H1 (cell line): ENCODE results near the gene ADK. TPM values are rescaled to one million over a fixed set of nuclear protein-coding genes. Genes with fewer than 3 reads are reported as not detected.

ENCODE experiments used
- CTCF ChIA-PET: fragments of 300-600 bp; sonication (Branson Sonifier 250); formaldehyde crosslinking; loops from one replicate; lab custom pipeline; 2021; ENCODE audit not compliant: partially characterized antibody; lab: Charles Lee
- POLR2A ChIA-PET: fragments of 300-600 bp; sonication (Branson Sonifier 250); formaldehyde crosslinking; loops from one replicate; lab custom pipeline; 2021; ENCODE audit warnings: inconsistent platforms; ENCODE audit not compliant: partially characterized antibody; lab: Charles Lee
- DNase-seq, 2 experiments: peaks; one replicate each; pipeline versions ENCODE4 v3.0.0 to v3.0.0-alpha.2; 2010 to 2022; ENCODE audit warnings: low spot score in 2 of 2, low read depth in 1 of 2, mixed read lengths in 1 of 2
- FAIRE-seq: peaks from 2 replicates; lab custom pipeline; 2011; peaks lifted over from hg19 to GRCh38; lab: Jason Lieb, UNC
- H2AFZ ChIP-seq: 2 replicates; pipeline ENCODE4 v1.8.1; 2012; ENCODE audit warnings: low read length, inconsistent platforms
- H2AK5ac ChIP-seq: 2 replicates; pipeline ENCODE4 v1.6.1; 2013; ENCODE audit warnings: low read depth, low read length
- H2BK120ac ChIP-seq: replicated peaks from 2 replicates; pipeline ENCODE3; 2013; ENCODE audit warnings: low read depth, low read length, inconsistent platforms
- H2BK12ac ChIP-seq: 2 replicates; pipeline ENCODE4 v1.6.1; 2013; ENCODE audit warnings: low read depth, low read length
- H2BK15ac ChIP-seq: 2 replicates; pipeline ENCODE4 v1.6.1; 2013; ENCODE audit warnings: low read length
- H2BK20ac ChIP-seq: 2 replicates; pipeline ENCODE4 v1.6.1; 2013; ENCODE audit warnings: low read length
- H2BK5ac ChIP-seq: 2 replicates; pipeline ENCODE4 v1.6.1; 2013; ENCODE audit warnings: low read depth, low read length
- H3K14ac ChIP-seq: 2 replicates; pipeline ENCODE4 v1.6.1; 2013; ENCODE audit warnings: inconsistent platforms; ENCODE audit not compliant: insufficient read length
- H3K18ac ChIP-seq: 2 replicates; pipeline ENCODE4 v1.6.1; 2013; ENCODE audit warnings: low read length; ENCODE audit errors: extremely low read depth
- H3K23ac ChIP-seq: 2 replicates; pipeline ENCODE4 v1.6.1; 2013; ENCODE audit warnings: inconsistent platforms; ENCODE audit not compliant: insufficient read length
- H3K23me2 ChIP-seq: 2 replicates; pipeline ENCODE4 v1.6.1; 2013; ENCODE audit warnings: low read depth, low read length
- H3K27ac ChIP-seq: 2 replicates; pipeline ENCODE4 v1.6.1; 2011; ENCODE audit warnings: low read depth, low read length, inconsistent platforms
- H3K27me3 ChIP-seq, 4 experiments: replicated peaks in 1 of 4; 1 replicate in 1 of 4; 2 replicates in 3 of 4; pipeline versions ENCODE4 v1.6.1 to v1.8.1; 2011 to 2013; ENCODE audit warnings: low read length in 3 of 4, mild to moderate bottlenecking in 3 of 4, inconsistent platforms in 2 of 4, mixed read lengths in 2 of 4, moderate library complexity in 1 of 4; ENCODE audit not compliant: control insufficient read depth in 3 of 4, insufficient read depth in 3 of 4; ENCODE audit errors: extremely low read depth in 1 of 4
- H3K36me3 ChIP-seq, 4 experiments: 2 replicates each; pipeline versions ENCODE4 v1.6.1 to v1.8.1; 2011 to 2013; ENCODE audit warnings: mild to moderate bottlenecking in 4 of 4, low read length in 3 of 4, moderate library complexity in 2 of 4, control low read depth in 1 of 4, inconsistent platforms in 1 of 4; ENCODE audit not compliant: insufficient read depth in 4 of 4, control insufficient read depth in 2 of 4
- H3K4ac ChIP-seq: replicated peaks from 2 replicates; pipeline ENCODE3; 2013; ENCODE audit warnings: low read length, low read depth, mixed read lengths, inconsistent platforms; ENCODE audit not compliant: insufficient read length
- H3K4me1 ChIP-seq, 4 experiments: replicated peaks in 1 of 4; 1 replicate in 1 of 4; 2 replicates in 3 of 4; pipeline versions ENCODE4 v1.6.1 to v1.8.1; 2011 to 2013; ENCODE audit warnings: low read length in 3 of 4, inconsistent platforms in 2 of 4, mixed read lengths in 1 of 4; ENCODE audit not compliant: insufficient read depth in 4 of 4, control insufficient read depth in 3 of 4
- H3K4me2 ChIP-seq, 2 experiments: 2 replicates each; pipeline versions ENCODE4 v1.6.1 to v1.8.1; 2011 to 2013; ENCODE audit warnings: low read depth in 2 of 2, low read length in 2 of 2, control low read depth in 1 of 2, inconsistent platforms in 1 of 2, mild to moderate bottlenecking in 1 of 2; ENCODE audit not compliant: insufficient read depth in 1 of 2
- H3K4me3 ChIP-seq, 4 experiments: fragments of 200-600, 300-600 bp in 1 of 4; sonication (generic), shearing (Covaris generic), sonication (Bioruptor Twin) in 1 of 4; 2 replicates each; pipeline versions ENCODE4 v1.5.1 to v1.8.1; 2011 to 2016; ENCODE audit warnings: low read length in 4 of 4, low read depth in 3 of 4, control low read depth in 2 of 4, inconsistent platforms in 2 of 4, mild to moderate bottlenecking in 2 of 4, mixed read lengths in 1 of 4, moderate library complexity in 1 of 4; ENCODE audit not compliant: insufficient read depth in 2 of 4; ENCODE audit errors: extremely low read depth in 1 of 4
- H3K56ac ChIP-seq: replicated peaks from 2 replicates; pipeline ENCODE3; 2013; ENCODE audit warnings: low read depth, mild to moderate bottlenecking, mixed read lengths, low read length, inconsistent platforms; ENCODE audit not compliant: insufficient read length
- H3K79me1 ChIP-seq: 2 replicates; pipeline ENCODE4 v1.6.1; 2013; ENCODE audit warnings: low read depth, low read length, control low read depth
- H3K79me2 ChIP-seq, 2 experiments: 2 replicates each; pipeline versions ENCODE4 v1.6.1 to v1.8.1; 2012 to 2013; ENCODE audit warnings: low read length in 2 of 2, mild to moderate bottlenecking in 2 of 2, inconsistent platforms in 1 of 2; ENCODE audit not compliant: insufficient read depth in 2 of 2, control insufficient read depth in 1 of 2
- H3K9ac ChIP-seq, 4 experiments: replicated peaks in 1 of 4; 1 replicate in 1 of 4; 2 replicates in 3 of 4; pipeline versions ENCODE4 v1.6.1 to v1.8.1; 2011 to 2013; ENCODE audit warnings: low read depth in 3 of 4, low read length in 3 of 4, control low read depth in 2 of 4, mild to moderate bottlenecking in 2 of 4, moderate library complexity in 2 of 4, inconsistent platforms in 1 of 4; ENCODE audit errors: extremely low read depth in 1 of 4
- H3K9me3 ChIP-seq, 2 experiments: 2 replicates each; pipeline versions ENCODE4 v1.6.1 to v1.8.1; 2012 to 2013; ENCODE audit warnings: mild to moderate bottlenecking in 2 of 2, moderate library complexity in 2 of 2, control low read depth in 1 of 2, inconsistent platforms in 1 of 2, low read depth in 1 of 2, low read length in 1 of 2, mixed read lengths in 1 of 2; ENCODE audit not compliant: insufficient read depth in 2 of 2
- H4K20me1 ChIP-seq, 2 experiments: replicated peaks in 1 of 2; 2 replicates each; pipeline versions ENCODE3 to v1.8.1; 2011 to 2013; ENCODE audit warnings: inconsistent platforms in 2 of 2, low read length in 2 of 2, mild to moderate bottlenecking in 1 of 2; ENCODE audit not compliant: insufficient read depth in 2 of 2, control insufficient read depth in 1 of 2
- H4K5ac ChIP-seq: 2 replicates; pipeline ENCODE4 v1.6.1; 2013; ENCODE audit warnings: low read length, low read depth, mixed read lengths, inconsistent platforms; ENCODE audit not compliant: insufficient read length
- H4K8ac ChIP-seq: 2 replicates; pipeline ENCODE4 v1.8.0; 2013; ENCODE audit warnings: mild to moderate bottlenecking, moderate library complexity, low read length, inconsistent platforms; ENCODE audit not compliant: insufficient read depth; ENCODE audit errors: extremely low read depth
- H4K91ac ChIP-seq: replicated peaks from 2 replicates; pipeline ENCODE3; 2013; ENCODE audit warnings: low read length, mixed read lengths, inconsistent platforms; ENCODE audit not compliant: insufficient read length
- JUND ChIP-seq: IDR thresholded peaks from 2 replicates; pipeline ENCODE4 v1.6.1; 2011; ENCODE audit warnings: mild to moderate bottlenecking, improper control_type of control experiment, low read length
- RBBP5 ChIP-seq: IDR thresholded peaks from 2 replicates; pipeline ENCODE4 v1.7.1; 2012; ENCODE audit warnings: low read depth, mild to moderate bottlenecking, inconsistent platforms, low read length, moderate library complexity, borderline replicate concordance
- WGBS, 2 experiments: shearing (Covaris generic) in 1 of 2; methylation state at CpG; one replicate each; pipeline versions ENCODE4 v1.1.6 to v1.1.7; 2013 to 2015; ENCODE audit warnings: low lambda C conversion rate in 2 of 2, mixed read lengths in 2 of 2, inconsistent platforms in 1 of 2, low coverage in 1 of 2, missing lambda C conversion rate in 1 of 2; ENCODE audit not compliant: insufficient replicate concordance in 2 of 2, insufficient coverage in 1 of 2, insufficient read length in 1 of 2; ENCODE audit errors: extremely low coverage in 1 of 2, missing lambda C conversion rate in 1 of 2; 5-methylcytosine and 5-hydroxymethylcytosine counted together
- polyA plus RNA-seq, 7 experiments: library from polyadenylated mRNA; depleted of rRNA in 3 of 7; stranded (reverse) in 5 of 7; unstranded in 2 of 7; fragments of >200 nt in 5 of 7; fragments of 200-250 nt in 2 of 7; gene quantifications; 1 replicate in 5 of 7; 2 replicates in 1 of 7; 4 replicates in 1 of 7; pipeline versions ENCODE4 v1.2.1 to v1.2.3, GENCODE V29; 2011 to 2013; ENCODE audit warnings: missing spikeins in 2 of 7, mixed read lengths in 2 of 7
- total RNA-seq: library from RNA; stranded (reverse); fragmentation: NEBNext Ultra II Directional; extraction: Animal tissue kit (Norgen Biotek cat#: 25700); gene quantifications from 2 replicates; pipeline ENCODE4 v1.2.1, GENCODE V29; 2021

The ADK gene
- total and polyA plus RNA-seq, 2 of the 8 experiments (the other 6 are each of a cell fraction or from before 2014, with no cell fraction given), result 12.3 to 42.4 TPM

- Histone ChIP-seq H3K27ac (no peak overlapping the region), H2BK15ac (no peak overlapping the region), H3K23ac (no peak overlapping the region), H2BK12ac (no peak overlapping the region), H3K56ac (no peak overlapping the region), H3K79me1 (no peaks in the 10 kb centered on the region), H3K23me2 (no peaks in the 10 kb centered on the region), H4K5ac (no peak overlapping the region), H3K18ac (no peak overlapping the region), H3K4me3 (no peak overlapping the region), H3K27me3 (no peaks in the 10 kb centered on the region), H2BK5ac (no peak overlapping the region), H2BK120ac (no peak overlapping the region), H4K8ac (no peak overlapping the region), H2AFZ (no peak overlapping the region), H3K36me3 (no peaks in the 10 kb centered on the region), H3K79me2 (no peaks in the 10 kb centered on the region; a peak in 1 of 4 replicates), H2AK5ac (no peak overlapping the region), H3K9me3 (peaks cover 4 to 5% of the 10 kb centered on the region in 2 experiments; a peak in 2 of 4 replicates), H2BK20ac (no peak overlapping the region), H3K4me1 (no peaks in the 10 kb centered on the region), H4K91ac (no peak overlapping the region), H4K20me1 (peaks cover 0 to 1% of the 10 kb centered on the region in 2 experiments), H3K4ac (no peak overlapping the region), H3K9ac (no peak overlapping the region), H3K4me2 (no peak overlapping the region), H3K14ac (no peak overlapping the region)
- WGBS, 2 experiments, result 90% methylated on average over 3 of the region's 3 CpGs; no CpG with 5 or more reads in 1 of the 2 experiments
- CTCF ChIA-PET, result no interaction called here
- no peak for FAIRE-seq
- DNase-seq, result no peak
- POLR2A ChIA-PET, result interaction anchor here (1.2 kb wide), 1 partner anchor 180 kb away, joined by 3 read pairs; the partner anchor contains the start of genes ADK and AP3M1
- TF ChIP-seq RBBP5, result no peak
- TF ChIP-seq JUND, result no peak
These were observed 179.6 kb downstream of the ADK start for GRCh38 chr10:74330646-74331045.
